GM12864 (cell line): ENCODE data around the gene CLP1.
"Not testable (repeated sequence)": the region's sequence is repeated elsewhere in the genome, so short reads cannot be mapped to it uniquely, and the experiment has no call there.

Source experiments
- DNase-seq: peaks from one replicate; pipeline ENCODE4 v3.0.0-alpha.2; 2011; ENCODE audit warnings: low read depth
- H3K4me3 ChIP-seq: 2 replicates; pipeline ENCODE4 v1.5.1; 2011; ENCODE audit warnings: mild to moderate bottlenecking, low read depth, low read length, control low read depth
- TF ChIP-seq, protein P1 (sequence below): IDR thresholded peaks from 2 replicates; pipeline ENCODE4 v1.5.1; 2011; ENCODE audit warnings: low read depth, mild to moderate bottlenecking, moderate library complexity, low read length, control low read depth, inconsistent platforms; ENCODE audit errors: missing control alignments

Gene CLP1

DNA sequence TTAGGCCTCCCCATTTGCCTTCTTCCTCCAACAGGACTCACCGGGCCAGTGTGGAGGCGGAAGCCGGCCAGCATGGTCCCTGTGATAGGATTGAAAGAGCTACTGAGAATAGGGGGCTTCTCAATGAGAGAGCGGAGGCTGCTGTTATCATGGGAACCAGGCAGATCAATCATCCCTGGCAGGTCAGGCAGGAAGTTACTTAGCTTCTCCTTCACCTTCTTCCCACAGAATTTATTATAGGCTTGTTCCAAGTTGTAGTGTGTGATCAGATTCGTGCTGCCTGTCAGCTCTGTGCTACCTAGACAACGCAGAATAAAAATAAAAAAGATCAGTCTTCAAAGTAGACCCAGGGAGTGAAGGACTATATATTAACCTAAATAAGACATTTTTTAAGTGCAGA, 47.4 kb downstream of the CLP1 start:
- TF ChIP-seq, protein P1, sequence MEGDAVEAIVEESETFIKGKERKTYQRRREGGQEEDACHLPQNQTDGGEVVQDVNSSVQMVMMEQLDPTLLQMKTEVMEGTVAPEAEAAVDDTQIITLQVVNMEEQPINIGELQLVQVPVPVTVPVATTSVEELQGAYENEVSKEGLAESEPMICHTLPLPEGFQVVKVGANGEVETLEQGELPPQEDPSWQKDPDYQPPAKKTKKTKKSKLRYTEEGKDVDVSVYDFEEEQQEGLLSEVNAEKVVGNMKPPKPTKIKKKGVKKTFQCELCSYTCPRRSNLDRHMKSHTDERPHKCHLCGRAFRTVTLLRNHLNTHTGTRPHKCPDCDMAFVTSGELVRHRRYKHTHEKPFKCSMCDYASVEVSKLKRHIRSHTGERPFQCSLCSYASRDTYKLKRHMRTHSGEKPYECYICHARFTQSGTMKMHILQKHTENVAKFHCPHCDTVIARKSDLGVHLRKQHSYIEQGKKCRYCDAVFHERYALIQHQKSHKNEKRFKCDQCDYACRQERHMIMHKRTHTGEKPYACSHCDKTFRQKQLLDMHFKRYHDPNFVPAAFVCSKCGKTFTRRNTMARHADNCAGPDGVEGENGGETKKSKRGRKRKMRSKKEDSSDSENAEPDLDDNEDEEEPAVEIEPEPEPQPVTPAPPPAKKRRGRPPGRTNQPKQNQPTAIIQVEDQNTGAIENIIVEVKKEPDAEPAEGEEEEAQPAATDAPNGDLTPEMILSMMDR, result no peak
- no peak for DNase-seq
- no peak overlapping the region for H3K4me3 ChIP-seq

DNA sequence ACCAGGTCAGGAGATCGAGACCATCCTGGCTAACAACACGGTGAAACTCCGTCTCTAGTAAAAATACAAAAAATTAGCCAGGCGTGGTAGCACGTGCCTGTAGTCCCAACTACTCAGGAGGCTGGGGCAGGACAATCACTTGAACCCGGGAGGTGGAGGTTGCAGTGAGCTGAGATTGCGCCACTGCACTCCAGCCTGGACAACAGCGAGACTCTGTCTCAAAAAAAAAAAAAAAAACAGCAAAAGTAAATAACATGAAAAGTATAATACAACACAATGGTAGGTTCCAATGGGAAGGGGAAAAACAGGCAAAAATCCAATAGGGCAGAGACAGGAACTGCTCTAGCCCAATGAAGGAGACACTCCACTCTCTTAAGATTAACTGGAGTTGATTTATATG, 47.9 kb downstream of the CLP1 start:
- H3K4me3 ChIP-seq, DNase-seq: not testable (repeated sequence)

- H3K4me3 ChIP-seq, result no peak overlapping the region
- DNase-seq, result no peak
- TF ChIP-seq, protein P1, result no peak
Observed at GRCh38 chr11:57709802-57710367, 52.3 kb downstream of the CLP1 start.
